ENCODE results near the gene PSMG3. TPM values are rescaled to one million over a fixed set of nuclear protein-coding genes. Genes with fewer than 3 reads are reported as not detected.
A peak's percentile ranks its signal among the peaks of the same experiment; 100 is the strongest.

Gene PSMG3
- total RNA-seq, 1 donor, result 24.6 TPM

DNA sequence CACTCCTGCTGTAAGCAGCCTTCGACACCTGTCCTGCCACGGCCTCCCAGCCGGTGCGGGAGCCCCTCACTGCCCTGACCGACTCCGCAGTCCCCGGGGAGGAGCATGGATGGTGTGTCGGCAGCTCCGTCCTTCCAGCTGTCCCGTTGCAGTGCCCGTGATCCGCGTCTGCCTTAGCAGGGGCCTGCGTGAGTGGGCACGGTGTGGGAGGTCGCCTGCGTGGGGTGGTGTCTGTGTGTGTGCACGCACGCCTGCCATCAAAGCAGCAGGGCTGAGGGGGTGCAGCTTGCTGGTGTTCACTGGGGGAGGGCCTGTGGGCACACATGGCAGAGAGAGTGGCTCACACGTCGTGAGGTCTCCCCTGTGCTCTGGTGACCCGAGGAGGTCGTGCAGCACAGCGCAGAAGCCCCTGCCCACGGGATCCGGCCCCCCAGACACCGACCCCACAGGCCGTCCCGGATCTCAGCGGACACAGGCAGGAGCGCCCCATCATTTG, 29.0 kb downstream of the PSMG3 start:
- DNase-seq (ENCODE audit: low read depth), result no peak
- TF ChIP-seq, protein P1, sequence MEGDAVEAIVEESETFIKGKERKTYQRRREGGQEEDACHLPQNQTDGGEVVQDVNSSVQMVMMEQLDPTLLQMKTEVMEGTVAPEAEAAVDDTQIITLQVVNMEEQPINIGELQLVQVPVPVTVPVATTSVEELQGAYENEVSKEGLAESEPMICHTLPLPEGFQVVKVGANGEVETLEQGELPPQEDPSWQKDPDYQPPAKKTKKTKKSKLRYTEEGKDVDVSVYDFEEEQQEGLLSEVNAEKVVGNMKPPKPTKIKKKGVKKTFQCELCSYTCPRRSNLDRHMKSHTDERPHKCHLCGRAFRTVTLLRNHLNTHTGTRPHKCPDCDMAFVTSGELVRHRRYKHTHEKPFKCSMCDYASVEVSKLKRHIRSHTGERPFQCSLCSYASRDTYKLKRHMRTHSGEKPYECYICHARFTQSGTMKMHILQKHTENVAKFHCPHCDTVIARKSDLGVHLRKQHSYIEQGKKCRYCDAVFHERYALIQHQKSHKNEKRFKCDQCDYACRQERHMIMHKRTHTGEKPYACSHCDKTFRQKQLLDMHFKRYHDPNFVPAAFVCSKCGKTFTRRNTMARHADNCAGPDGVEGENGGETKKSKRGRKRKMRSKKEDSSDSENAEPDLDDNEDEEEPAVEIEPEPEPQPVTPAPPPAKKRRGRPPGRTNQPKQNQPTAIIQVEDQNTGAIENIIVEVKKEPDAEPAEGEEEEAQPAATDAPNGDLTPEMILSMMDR (IDR thresholded peaks at IDR 0.05; ENCODE audit: insufficient read depth, low read depth, low read length), result no peak
- H3K4me3 ChIP-seq (ENCODE audit: low read depth, low read length), result no peak overlapping the region

GRCh38 chr7:1539882-1540775, 29.7 kb downstream of the PSMG3 start:
- H3K4me3 ChIP-seq (ENCODE audit: low read depth, low read length), result no peak overlapping the region
- TF ChIP-seq, protein P1 (IDR thresholded peaks at IDR 0.05; ENCODE audit: insufficient read depth, low read depth, low read length), result no peak
- no peak for DNase-seq (ENCODE audit: low read depth)

- H3K4me3 ChIP-seq (ENCODE audit: low read depth, low read length), result peak overlapping the region; percentile 62
- TF ChIP-seq, protein P1 (IDR thresholded peaks at IDR 0.05; ENCODE audit: insufficient read depth, low read depth, low read length), result no peak
- peak; percentile 64 for DNase-seq (ENCODE audit: low read depth)
These were observed 30.5 kb downstream of the PSMG3 start for GRCh38 chr7:1539181-1539881.

GRCh38 chr7:1538544-1539180, 31.2 kb downstream of the PSMG3 start:
- DNase-seq (ENCODE audit: low read depth), result no peak
- TF ChIP-seq, protein P1 (IDR thresholded peaks at IDR 0.05; ENCODE audit: insufficient read depth, low read depth, low read length), result no peak
- H3K4me3 ChIP-seq (ENCODE audit: low read depth, low read length), result peak overlapping the region; percentile 62

- TF ChIP-seq, protein P1 (IDR thresholded peaks at IDR 0.05; ENCODE audit: insufficient read depth, low read depth, low read length), result no peak
- peak; percentile 98 for DNase-seq (ENCODE audit: low read depth)
- H3K4me3 ChIP-seq (ENCODE audit: low read depth, low read length), result peak overlapping the region; percentile 62
These were observed 32.1 kb downstream of the PSMG3 start for GRCh38 chr7:1537535-1538412.

Data from fibroblast of villous mesenchyme (primary cell).